GM18867 (cell line): ENCODE measurements around the gene CD248.
"Not testable (repeated sequence)": the region's sequence is repeated elsewhere in the genome, so short reads cannot be mapped to it uniquely, and the experiment has no call there.

ENCODE experiments used
- ATAC-seq: cut with Tn5 transposase; IDR thresholded peaks from one replicate; pipeline ENCODE4 v1.9.1; 2021; ENCODE audit warnings: mild to moderate bottlenecking, moderate library complexity; ENCODE audit not compliant: unreplicated experiment

The CD248 gene

GRCh38 chr11:66277064-66277463 is 39.8 kb downstream of the CD248 start:
- not testable (repeated sequence) for ATAC-seq

DNA sequence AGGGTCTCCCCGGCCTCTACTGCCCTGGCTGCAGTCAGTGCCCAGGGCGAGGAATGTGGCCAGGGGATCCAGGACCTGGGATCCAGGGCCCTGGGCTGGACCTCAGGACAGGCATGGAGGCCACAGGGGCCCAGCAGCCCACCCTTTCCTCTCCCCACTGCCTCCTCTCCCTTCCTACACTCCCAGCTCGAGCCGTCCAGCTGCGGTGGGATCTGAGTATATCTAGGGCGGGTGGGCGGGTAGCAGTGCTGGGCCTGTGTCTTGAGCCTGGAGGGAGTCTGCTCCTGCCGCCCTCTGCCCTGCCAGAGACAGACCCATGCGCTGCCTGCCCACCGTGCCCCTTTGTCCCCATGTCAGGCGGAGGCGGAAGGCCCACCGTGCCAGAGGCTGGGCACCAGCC is 40.2 kb downstream of the CD248 start:
- not testable (repeated sequence) for ATAC-seq

- no peak for ATAC-seq
Observed at GRCh38 chr11:66275984-66276612, 40.7 kb downstream of the CD248 start.

- ATAC-seq = no peak
Observed at GRCh38 chr11:66275396-66275795, 41.4 kb downstream of the CD248 start.

GRCh38 chr11:66274219-66274618 is 42.6 kb downstream of the CD248 start:
- ATAC-seq = no peak

GRCh38 chr11:66272596-66272995 is 44.2 kb downstream of the CD248 start:
- ATAC-seq = no peak

- no peak for ATAC-seq
Observed at GRCh38 chr11:66271816-66272215, 45.0 kb downstream of the CD248 start.

DNA sequence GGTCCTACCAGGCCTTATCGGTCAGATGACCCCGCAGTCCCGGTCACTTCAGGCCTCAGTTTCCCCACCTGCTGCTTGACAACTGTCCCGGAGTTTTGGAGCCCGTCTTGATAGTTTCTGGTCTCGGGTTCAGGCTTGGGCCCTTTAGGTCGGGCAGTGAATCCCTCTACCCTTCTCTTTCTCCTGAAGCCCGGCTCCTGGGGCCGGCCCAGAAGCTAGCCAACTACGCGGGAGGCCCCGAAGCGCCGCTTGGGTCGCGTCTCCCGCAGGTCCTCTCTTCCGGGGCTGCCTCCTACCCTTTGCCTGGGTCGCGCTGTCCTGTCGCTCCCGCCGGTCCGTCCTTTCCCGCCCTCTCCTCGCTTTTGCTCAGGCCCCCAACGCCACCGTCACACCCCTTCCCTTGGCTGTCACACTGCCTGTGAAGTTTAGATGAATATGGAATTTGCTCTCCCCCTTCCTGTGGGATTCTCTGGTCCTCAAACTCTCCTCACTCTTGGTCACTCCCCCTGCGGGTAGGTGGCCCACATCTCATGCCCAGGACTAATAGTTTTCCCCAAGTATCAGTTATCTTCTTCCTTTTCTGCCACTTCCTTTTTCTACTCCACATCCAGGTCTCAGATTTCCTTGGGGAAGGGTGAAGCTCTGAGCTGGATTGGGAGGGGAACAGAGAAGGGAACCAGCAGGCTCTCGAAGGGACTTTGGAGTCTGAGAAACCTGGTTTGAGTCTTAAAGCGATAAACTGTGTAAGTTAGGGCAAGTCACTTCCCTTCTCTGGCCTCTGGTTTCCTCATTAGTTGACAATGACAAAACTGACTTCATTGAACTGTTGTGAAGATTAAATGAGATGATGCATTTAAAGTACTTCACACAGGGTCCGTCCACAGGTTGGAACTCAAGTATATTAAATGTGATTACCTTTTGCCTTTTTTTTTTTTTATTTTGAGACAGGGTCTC is 47.6 kb downstream of the CD248 start:
- no peak for ATAC-seq

- ATAC-seq = peak; percentile 76
Observed at GRCh38 chr11:66268244-66268951, 48.4 kb downstream of the CD248 start, which contains the start of gene RAB1B. Gene RAB1B, plus strand, starts transcription at chr11:66268639. Its CDS starts 41 bp downstream, at chr11:66268680.

DNA sequence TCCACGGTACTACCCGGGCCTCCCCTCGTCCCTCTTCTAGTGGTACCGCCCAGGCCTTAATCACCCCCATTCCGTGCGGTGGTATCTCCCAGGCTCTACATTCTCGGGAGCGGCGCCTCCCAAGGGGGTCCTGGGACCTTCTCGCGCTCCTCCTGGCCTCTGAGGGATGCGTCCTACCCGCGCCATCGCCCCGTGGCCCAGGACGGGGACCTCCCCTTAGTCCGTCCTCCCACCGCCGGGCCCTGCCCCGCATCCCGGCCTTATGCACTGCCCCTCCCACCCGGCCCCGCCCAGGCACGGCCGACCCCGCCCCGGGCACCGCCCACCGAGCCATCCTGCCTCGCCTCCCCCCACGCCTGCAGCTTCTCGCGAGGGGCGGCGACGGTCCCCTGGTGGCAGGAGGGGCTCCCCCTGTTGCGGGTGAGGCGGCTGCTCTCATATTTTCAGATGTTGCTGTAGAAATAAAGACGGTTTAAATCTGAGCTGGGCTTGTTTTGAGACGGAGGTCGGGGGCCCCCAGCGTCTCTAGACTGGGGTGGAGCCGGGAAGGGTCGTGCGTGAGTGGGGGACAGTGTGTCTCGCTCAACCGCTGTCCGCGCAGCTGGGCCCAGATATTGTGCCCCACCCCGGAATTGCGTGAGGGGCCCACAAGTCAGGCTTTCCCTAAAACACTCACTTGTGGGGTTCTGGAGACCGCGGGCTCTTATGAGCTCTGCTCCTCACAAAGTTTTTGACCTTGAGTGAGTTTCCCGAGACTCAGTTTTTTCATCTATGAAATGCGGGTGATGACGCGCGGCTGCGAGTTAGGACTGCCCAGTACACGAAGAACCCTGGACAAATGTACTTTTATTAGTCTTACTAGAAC is 49.2 kb downstream of the CD248 start:
- ATAC-seq = peak; percentile 50

DNA sequence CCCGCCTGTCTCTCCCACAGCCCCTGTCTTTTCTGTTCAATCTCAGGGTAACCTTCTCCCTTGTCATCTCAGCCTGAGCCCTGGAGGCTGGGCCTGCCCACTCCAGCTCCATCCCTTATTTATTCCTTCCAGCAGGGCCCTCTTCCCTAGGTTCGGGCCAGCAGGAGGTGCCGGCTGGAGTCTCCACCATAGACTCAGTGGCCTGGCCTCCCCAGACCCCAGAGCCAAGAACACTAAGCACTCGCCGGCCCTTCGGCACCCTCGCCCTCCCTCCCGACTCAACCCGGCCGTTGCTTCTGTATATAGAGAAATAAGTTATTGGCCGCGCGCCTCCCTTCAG is 49.8 kb downstream of the CD248 start:
- ATAC-seq = no peak

GRCh38 chr11:66266378-66267038 is 50.3 kb downstream of the CD248 start:
- ATAC-seq = no peak

DNA sequence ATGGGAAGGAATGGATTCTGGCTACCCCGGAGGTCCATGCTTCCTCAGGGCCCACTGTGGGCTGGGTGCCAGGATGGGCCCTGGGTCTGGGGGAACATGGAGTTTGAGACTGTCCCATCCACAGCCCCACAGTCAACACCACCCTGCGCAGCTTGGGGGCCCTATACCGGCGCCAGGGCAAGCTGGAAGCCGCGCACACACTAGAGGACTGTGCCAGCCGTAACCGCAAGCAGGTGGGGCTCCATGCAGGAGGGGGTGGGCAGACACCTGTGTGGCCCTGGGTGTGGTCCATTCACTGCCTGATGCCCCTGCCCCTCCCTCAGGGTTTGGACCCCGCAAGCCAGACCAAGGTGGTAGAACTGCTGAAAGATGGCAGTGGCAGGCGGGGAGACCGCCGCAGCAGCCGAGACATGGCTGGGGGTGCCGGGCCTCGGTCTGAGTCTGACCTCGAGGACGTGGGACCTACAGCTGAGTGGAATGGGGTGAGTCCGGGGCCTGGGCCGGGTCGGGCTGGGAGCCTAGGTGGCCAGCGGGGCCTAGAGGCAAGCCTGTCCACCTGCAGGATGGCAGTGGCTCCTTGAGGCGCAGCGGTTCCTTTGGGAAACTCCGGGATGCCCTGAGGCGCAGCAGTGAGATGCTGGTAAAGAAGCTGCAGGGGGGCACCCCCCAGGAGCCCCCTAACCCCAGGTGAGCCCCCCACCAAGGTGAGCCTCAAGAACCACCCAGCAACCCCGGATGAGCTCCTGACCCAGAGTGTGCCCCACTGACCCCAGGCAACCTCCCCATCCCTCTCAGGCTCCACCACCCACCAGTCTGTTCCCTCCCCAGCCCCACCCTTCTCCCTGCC is 51.1 kb downstream of the CD248 start:
- ATAC-seq = no peak

DNA sequence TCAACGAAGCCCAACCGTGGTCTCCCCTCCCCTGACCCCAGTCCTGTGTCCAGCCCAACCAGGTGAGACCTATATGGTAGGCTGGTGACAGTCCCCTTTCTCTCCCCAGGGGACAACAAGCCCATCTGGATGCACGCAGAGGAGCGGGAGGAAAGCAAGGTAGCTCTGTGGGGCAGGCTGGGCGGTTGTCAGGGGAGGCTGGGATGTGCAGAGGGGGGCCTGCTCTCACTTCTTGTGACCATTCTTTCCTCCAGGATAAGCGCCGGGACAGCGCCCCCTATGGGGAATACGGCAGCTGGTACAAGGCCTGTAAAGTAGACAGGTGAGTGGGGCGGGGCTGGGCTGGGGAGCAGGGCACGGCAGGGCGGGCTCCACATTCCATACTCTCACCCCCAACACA is 51.9 kb downstream of the CD248 start:
- ATAC-seq = no peak
